GM18526 (cell line): ENCODE data around the gene BCL3.

Experiments used
- POLR2A ChIP-seq: IDR thresholded peaks from 3 replicates; pipeline ENCODE4 v1.6.1; 2011; ENCODE audit not compliant: insufficient read length; ENCODE audit errors: extremely low read depth

The BCL3 gene

DNA sequence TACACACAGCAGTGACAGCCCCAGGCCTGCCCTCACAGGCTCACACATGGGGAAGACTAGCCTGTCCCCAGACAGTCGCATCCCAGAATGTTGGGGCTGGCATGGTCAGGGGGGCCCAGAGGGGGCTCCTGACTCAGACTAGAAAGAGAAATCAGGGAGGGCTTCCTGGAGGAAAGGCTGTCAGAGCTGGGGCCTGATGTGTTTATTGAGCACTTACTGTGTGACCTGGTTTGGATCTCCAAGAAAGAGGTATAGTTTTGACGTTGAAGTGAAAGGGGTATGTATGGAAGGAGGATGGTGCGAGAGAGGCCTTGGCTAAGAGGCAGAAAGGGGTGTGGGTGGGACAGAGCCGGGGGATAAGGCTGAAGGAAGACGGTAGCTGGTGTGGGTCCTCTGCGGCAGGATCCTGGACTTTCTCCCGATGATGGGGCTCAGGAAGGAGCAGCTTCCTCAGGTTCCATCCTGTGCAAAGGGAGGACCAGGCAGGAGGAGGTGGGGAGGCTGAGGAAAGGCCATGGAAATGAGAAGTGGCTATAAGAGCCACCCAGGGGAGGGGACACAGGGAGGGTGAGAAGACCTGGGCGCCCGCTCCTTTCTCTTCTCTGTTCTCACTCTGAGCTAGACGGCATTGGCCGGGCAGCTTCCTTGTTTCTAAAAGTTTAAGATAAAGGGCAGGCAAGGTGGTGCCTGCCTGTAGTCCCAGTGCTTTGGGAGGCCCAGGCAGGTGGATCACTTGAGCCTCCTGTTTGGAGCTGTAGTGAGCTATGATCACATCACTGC lies 16.1 kb upstream of the BCL3 start:
- TF ChIP-seq POLR2A: no peak

DNA sequence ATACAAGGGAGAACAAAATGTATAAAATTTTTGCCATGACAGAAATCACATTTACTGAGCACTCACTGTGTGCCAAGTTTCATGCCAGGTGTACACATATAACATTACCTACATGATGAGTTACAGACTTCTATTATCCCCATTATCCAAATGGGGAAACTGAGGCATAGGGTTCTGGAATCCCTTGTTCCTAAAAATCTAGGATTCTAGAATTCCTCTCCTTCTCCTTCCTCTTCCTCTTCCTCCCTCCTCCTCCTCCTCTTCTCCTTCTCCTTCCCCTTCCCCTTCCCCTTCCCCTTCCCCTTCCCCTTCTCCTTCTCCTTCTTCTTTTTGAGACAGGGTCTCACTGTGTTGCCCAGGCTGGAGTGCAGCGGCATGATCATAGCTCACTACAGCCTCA lies 14.2 kb upstream of the BCL3 start:
- TF ChIP-seq POLR2A: no peak

DNA sequence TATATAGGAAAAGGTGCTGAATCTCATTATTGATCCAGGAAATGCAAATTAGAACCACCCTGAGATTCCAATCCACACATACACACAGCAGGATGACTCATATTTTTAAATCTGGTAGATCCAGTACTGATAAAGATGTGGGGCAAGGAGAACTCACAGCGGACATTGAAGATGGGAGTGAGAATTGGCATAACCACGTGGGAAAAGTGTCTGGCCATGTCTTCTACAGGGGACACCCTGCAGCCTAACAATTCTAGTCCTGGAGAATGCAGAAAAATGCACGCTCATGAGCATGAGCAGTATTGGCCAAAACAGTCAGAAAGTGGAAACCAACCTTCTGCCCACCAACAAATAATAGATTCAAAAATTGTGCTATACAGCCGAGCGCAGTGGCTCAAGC lies 13.5 kb upstream of the BCL3 start:
- no peak for TF ChIP-seq POLR2A

DNA sequence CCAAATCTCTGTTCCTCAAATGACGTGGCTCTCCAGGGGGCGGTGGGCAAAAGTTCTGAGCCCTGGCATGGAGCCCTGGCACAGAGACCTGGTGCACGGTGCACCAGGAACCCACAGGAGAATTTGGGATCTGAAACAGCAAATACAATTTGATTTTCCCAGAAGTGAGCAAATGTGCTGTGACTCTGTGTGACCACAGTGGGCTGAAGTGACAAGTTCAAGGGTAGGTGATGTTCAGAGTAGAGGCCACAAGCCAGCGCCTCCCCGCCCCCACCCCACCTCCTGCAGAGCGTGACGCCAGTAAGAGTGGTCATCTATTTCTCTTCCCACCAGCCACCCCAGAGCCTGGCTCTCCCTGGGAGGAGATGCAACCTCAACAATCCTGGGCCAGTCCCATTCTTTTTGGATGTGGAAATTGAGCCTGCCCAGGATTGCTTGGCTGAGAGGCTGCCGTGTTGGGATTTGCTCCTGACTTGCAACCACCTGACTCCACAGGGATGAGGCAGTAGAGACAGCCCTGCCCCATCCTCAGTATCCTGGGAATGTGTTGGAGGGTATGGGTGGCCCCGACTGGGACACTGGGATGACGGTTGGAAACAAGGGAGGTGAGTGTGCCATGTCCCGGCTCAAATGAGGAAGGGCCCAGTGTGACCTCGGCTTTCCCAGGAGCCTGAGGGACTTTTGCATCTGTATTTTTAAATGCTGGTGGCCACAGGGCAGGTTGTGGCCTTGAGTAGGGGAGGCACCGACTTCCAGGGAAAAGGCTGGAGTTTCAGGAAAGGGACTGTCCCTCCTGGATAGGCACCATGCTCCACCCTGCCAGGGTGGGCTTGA lies 11.1 kb upstream of the BCL3 start:
- TF ChIP-seq POLR2A: no peak

DNA sequence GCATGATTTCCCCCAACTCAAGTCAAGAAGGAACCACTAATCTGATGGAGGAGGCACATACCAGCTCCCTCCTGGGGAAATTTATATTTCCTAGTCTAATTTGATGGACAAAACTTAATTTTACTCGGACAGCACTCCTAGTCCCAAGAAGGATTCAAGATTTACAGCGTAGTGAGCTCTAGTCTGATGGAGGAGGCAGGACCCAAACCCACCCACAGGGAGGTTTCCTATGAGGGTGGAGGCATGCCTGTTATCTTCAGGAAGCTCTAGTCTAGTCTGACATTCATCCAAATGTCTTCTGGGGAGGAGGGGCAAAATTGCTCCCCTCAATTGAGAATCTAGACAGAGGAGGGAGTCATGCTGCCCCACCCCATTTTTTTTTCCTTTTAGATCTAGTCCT lies 10.4 kb upstream of the BCL3 start:
- no peak for TF ChIP-seq POLR2A

DNA sequence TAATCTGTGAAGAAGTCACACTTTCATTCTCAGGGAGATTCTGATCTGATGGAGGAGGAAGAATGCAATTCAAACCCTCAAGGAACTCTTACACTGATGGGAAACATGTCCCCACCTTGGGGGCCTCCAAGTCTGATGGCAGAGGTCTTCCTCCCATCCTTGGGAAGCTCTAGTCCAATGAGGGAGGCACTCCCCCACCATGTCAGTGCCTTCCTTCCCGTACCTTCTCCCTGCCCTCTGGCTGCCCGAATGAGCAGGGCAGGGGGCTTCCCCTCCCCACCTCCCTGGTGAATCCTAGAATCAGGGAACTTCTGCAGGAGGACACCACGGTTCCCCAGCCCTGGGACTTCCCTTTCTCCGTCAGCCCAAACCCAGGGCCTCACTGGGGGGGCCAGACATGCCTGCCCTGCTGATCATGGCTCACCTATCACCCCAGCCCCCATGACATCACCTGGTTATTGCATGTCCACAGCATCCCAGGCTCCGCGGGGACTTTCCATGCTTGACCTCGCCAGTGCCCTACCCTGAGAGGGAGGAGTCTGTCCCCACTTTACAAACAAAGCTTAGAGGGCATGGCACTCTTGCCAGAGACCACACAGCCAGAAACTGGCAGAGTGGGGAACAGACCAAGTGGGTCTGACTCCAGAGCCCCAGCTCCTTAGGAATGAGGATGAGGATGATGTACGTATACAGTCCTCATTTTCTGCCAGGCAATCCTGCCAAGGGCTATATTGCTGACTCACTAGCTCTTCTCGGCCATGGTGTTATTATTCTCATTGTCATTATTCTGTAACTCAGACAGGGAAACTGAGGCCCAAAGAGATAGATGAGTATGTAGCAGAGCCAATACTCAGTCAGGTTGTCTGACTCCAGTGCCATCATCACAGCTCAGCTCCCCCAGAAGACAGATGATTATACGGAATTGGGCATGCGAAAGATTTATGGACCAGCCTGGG lies 9.6 kb upstream of the BCL3 start:
- no peak for TF ChIP-seq POLR2A

DNA sequence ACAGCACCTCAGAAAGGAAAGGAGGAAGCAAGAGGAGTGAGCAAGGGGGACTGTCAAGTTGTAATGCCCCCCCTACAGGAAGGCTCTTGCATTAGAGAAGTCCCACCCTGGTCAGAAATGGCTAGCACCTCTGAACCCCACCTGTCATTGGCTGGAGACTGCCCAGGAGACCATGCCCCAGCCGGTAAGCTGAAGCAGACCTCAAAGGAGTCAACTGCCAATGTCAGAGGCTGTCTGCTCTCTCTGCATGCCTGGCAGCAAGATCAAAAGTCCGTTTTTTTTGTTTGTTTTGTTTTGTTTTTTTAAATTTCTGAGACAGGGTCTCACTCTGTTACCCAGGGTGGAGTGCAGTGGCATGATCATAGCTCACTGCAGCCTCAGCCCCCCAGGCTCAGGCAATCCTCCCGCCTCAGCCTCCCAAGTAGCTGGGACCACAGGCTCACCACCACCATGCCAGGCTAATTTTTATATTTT lies 8.1 kb upstream of the BCL3 start:
- TF ChIP-seq POLR2A: no peak

DNA sequence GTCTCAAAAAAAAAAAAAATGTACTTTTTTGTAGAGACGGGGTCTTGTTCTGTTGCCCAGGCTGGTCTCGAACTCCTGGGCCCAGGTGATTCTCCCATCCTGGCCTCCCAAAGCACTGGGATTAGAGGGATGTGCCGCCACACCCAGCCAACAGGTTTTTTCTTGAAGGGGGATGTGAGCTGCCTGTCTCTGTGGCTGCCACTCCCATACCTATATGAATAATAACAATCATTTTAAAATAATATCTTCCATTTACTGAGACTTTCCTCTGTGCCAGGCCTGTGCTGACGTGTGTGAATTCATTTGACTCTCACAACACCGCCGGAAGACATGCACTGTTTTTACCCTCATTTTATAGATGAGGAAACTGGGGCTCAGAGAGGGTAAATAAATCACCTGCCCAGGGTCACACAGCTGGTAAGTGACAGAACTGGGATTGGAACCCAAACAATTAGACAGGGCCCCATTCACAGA lies 7.2 kb upstream of the BCL3 start:
- TF ChIP-seq POLR2A: no peak

DNA sequence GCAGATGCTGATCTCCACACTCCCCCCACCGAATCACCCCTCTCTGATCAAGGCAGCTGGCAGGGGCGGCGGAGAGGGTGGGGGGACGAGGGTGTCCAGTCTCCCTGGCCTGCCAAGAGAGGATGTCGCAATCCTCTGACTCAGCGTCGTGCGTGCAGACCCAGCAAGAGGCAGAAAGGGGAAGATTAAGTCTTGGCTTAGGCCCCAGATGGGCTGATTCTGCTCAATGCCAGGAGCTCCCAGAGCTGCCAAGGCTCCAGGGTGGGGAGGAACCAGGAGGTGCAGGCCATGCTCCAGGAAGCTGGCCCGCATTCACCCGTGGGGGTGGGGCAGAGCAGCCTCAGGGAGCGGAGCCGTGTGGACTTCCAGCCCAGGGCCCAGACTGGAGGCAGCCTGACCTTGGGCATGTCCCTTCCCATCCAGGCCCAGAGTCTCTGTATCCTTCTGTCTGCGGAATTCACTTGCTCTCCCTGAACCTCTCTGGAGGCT lies 6.6 kb upstream of the BCL3 start:
- no peak for TF ChIP-seq POLR2A

DNA sequence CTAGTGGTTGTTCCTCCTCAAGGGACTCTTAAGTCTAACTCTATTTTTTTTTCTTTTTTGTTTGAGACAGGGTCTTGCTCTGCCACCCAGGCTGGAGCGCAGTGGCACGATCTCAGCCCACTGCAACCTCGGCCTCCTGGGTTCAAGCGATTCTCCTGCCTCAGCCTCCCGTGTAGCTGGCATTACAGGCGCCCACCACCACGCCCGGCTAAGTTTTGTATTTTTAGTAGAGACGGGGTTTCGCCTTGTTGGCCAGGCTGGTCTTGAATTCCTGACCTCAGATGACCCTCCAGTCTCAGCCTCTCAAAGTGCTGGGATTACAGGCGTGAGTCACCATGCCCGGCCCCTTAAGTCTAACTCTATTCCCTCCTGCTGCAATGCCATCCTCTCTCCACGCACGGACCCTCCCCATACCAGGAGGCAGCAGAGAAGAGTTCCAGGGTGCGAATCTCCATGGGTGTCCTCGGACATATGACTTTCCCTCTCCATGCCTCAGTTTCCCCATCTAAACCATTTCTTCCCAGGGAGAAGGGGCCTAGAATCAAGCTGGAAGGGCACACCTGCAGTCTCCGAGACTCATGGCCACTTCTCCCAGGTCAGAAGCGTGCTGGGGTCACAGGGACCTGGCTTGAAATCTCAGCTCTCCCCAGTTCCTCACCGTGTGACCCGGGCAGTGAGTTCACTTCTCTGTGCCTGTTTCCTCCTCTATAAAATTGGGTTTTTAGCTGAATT lies 6.0 kb upstream of the BCL3 start:
- TF ChIP-seq POLR2A: no peak

DNA sequence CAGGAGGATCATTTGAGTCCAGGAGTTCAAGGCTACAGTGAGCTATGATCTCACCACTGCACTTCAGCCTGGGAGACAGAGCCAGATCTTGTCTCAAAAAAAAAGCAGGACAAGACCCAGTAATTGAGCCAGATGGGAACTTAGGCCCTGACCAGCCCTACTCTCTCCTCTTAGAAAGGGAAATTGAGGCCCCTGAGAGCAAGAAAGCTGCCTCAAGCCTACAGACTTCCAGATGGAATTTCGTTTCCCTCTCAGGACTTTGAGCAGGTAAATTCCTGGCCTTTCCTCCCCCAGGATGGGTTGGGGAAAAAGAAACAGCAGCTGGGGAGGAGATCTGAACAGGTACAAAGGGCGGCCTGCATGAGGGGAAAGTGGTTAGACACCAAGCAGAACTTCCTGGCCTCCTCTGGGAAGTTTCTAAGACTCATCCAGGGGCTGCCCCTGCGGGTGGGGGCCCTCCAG lies 3.6 kb upstream of the BCL3 start:
- TF ChIP-seq POLR2A: no peak

DNA sequence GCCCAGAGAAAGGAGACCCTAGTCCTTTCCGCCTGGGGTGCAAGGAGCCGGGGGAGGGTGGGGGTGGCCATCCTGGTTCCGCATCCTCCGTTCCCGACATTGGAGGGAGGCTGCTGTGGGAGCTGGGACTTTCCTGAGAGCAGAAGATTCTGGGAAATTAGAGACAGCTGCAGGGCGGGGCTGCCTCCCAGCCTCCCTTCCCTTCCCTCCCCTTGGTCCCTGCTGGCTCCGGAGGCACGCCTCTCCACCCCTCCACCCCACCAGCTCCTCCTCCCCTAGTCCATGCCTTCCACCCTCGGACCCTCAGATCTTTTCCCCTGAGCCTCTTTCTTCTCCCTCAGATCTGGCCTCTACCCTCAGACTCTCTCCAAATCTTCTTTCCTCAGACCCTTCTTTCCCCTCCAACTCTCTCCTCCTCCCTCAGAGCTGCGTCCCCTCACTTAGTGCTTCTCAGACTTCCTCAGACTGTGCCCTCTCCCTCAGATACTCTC lies 3.1 kb upstream of the BCL3 start:
- no peak for TF ChIP-seq POLR2A

DNA sequence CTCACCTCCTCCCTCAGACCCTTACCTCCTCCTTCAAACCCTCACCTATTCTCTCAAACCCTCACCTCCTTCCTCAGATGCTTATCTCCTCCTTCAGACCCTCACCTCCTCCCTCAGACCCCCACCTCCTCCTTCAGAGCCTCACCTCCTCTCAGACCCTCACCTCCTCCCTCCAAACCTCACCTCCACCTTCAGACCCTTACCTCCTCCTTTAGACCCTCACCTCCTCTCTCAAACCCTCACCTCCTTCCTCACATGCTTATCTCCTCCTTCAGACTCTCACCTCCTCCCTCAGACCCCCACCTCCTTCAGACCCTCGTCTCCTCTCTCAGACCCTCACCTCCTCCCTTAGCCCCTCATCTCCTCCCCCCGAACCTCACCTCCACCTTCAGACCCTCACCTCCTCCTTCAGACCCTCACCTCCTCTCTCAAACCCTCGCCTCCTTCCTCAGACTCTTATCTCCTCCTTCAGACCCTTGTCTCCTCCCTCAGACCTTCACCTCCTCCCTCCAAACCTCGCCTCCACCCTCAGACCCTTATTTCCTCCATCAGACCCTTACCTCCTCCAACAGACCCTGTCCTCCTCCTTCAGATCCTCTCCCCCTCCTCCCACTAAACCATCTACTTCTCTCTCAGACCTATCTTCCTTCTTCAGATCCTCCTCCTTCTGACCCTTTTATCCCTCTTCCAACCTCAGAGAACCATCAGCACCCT lies 2.5 kb upstream of the BCL3 start:
- TF ChIP-seq POLR2A: no peak
